ENCODE results near the gene STXBP4. TPM values are rescaled to one million over a fixed set of nuclear protein-coding genes. Genes with fewer than 3 reads are reported as not detected.

The STXBP4 gene
- total RNA-seq, 6 experiments from 2014 or later, result 9.4 to 12.9 (median 11.4) TPM

GRCh38 chr17:55190748-55191147 is 222.2 kb downstream of the STXBP4 start:
- Mint-ChIP-seq H3K4me1 (ENCODE audit: low read depth) (no peaks in the 10 kb centered on the region), H3K36me3 (ENCODE audit: low read depth) (no peaks in the 10 kb centered on the region)
- no peak for TF ChIP-seq CTCF (IDR thresholded peaks at IDR 0.05)

GRCh38 chr17:55198690-55199370 is 230.3 kb downstream of the STXBP4 start:
- H3K9me3 Mint-ChIP-seq, result no peaks in the 10 kb centered on the region
- no peak overlapping the region for H3K27ac Mint-ChIP-seq
- H3K4me1 Mint-ChIP-seq (ENCODE audit: low read depth), result peaks cover 31% of the 10 kb centered on the region; the same call in 1 of the 2 replicates

More at GRCh38 chr17:55190748-55191147, 222.2 kb downstream of the STXBP4 start:
- no peaks in the 10 kb centered on the region for H3K9me3 Mint-ChIP-seq
- H3K27ac Mint-ChIP-seq, result no peak overlapping the region
- no peak overlapping the region for H3K4me3 Mint-ChIP-seq
- DNase-seq, result no peak
- H3K27me3 Mint-ChIP-seq (ENCODE audit: insufficient read depth), result peaks cover 8% of the 10 kb centered on the region

GRCh38 chr17:55200904-55201303 is 232.3 kb downstream of the STXBP4 start:
- no peaks in the 10 kb centered on the region; the same call in 1 of the 2 replicates for H3K27me3 Mint-ChIP-seq (ENCODE audit: insufficient read depth)
- no peak for TF ChIP-seq CTCF (IDR thresholded peaks at IDR 0.05)
- H3K9me3 Mint-ChIP-seq, result no peaks in the 10 kb centered on the region
- DNase-seq, result no peak
- H3K36me3 Mint-ChIP-seq (ENCODE audit: low read depth), result no peaks in the 10 kb centered on the region
- H3K27ac Mint-ChIP-seq, result no peak overlapping the region
- no peak overlapping the region for H3K4me3 Mint-ChIP-seq
- H3K4me1 Mint-ChIP-seq (ENCODE audit: low read depth), result peaks cover 31% of the 10 kb centered on the region; the same call in 1 of the 2 replicates

More at GRCh38 chr17:55198690-55199370, 230.3 kb downstream of the STXBP4 start:
- no peaks in the 10 kb centered on the region; the same call in 1 of the 2 replicates for H3K27me3 Mint-ChIP-seq (ENCODE audit: insufficient read depth)
- H3K4me3 Mint-ChIP-seq, result peak overlapping the region; percentile 89; the same call in 1 of the 2 replicates
- no peaks in the 10 kb centered on the region for H3K36me3 Mint-ChIP-seq (ENCODE audit: low read depth)
- TF ChIP-seq CTCF (IDR thresholded peaks at IDR 0.05), result no peak
- no peak for DNase-seq

GRCh38 chr17:55201308-55201932 is 232.9 kb downstream of the STXBP4 start:
- no peaks in the 10 kb centered on the region for H3K9me3 Mint-ChIP-seq
- no peak overlapping the region for H3K4me3 Mint-ChIP-seq
- DNase-seq, result no peak
- H3K36me3 Mint-ChIP-seq (ENCODE audit: low read depth), result no peaks in the 10 kb centered on the region
- H3K4me1 Mint-ChIP-seq (ENCODE audit: low read depth), result peaks cover 31% of the 10 kb centered on the region; the same call in 1 of the 2 replicates
- no peaks in the 10 kb centered on the region for H3K27me3 Mint-ChIP-seq (ENCODE audit: insufficient read depth)
- H3K27ac Mint-ChIP-seq, result no peak overlapping the region
- TF ChIP-seq CTCF (IDR thresholded peaks at IDR 0.05), result no peak

GRCh38 chr17:55202896-55203295 is 234.3 kb downstream of the STXBP4 start:
- Mint-ChIP-seq H3K4me1 (ENCODE audit: low read depth) (peaks cover 22% of the 10 kb centered on the region; the same call in 1 of the 2 replicates), H3K9me3 (no peaks in the 10 kb centered on the region), H3K36me3 (ENCODE audit: low read depth) (no peaks in the 10 kb centered on the region), H3K4me3 (no peak overlapping the region), H3K27me3 (ENCODE audit: insufficient read depth) (no peaks in the 10 kb centered on the region), H3K27ac (no peak overlapping the region)
- no peak for TF ChIP-seq CTCF (IDR thresholded peaks at IDR 0.05)
- DNase-seq, result no peak

Data from HFFc6 (cell line).